Measurements from ENCODE around the gene NUP210L.
"Not testable (repeated sequence)": the region's sequence is repeated elsewhere in the genome, so short reads cannot be mapped to it uniquely, and the experiment has no call there.

NUP210L gene

DNA sequence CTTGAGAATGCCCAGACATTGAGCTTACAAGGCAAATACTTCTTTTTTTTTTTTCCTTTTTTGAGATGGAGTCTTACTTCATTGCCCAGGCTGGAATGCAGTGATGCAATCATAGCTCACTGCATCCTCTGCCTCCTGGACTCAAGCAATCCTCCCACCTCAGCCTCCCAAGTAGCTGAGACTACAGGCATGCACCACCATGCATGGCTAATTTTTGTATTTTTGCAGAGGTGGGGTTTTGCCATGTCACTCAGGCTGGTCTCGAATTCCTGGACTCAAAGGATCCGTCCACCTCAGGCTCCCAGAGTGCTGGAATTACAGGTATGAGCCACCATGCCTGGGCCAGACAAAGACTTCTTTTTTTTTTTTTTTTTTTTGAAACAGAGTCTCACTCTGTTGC is 79.1 kb downstream of the NUP210L start:
- TF ChIP-seq ZFX (IDR thresholded peaks at IDR 0.05) = no peak
- TF ChIP-seq, protein P1, sequence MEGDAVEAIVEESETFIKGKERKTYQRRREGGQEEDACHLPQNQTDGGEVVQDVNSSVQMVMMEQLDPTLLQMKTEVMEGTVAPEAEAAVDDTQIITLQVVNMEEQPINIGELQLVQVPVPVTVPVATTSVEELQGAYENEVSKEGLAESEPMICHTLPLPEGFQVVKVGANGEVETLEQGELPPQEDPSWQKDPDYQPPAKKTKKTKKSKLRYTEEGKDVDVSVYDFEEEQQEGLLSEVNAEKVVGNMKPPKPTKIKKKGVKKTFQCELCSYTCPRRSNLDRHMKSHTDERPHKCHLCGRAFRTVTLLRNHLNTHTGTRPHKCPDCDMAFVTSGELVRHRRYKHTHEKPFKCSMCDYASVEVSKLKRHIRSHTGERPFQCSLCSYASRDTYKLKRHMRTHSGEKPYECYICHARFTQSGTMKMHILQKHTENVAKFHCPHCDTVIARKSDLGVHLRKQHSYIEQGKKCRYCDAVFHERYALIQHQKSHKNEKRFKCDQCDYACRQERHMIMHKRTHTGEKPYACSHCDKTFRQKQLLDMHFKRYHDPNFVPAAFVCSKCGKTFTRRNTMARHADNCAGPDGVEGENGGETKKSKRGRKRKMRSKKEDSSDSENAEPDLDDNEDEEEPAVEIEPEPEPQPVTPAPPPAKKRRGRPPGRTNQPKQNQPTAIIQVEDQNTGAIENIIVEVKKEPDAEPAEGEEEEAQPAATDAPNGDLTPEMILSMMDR (conservative IDR thresholded peaks at IDR 0.05) = no peak
- H3K27ac ChIP-seq = no peak overlapping the region

DNA sequence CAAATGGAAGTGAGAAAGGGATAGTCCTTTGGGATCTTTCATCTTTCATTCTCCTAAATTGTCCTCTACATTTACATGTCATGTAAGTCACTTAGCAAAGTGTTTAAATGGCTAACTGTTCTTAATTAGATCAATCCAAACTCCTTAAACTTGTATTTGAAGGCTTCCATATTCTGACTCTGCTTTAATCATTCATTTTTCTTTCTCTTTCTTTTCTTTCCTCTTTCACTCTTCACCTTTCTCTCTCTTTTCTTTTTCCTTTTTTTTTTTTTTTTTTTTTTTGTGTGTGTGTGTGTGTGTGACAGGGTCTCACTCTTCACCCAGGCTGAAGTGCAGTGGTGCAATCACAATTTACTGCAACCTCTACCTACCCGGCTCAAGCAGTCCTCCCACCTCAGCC is 92.6 kb downstream of the NUP210L start:
- TF ChIP-seq ZFX (IDR thresholded peaks at IDR 0.05) = no peak
- TF ChIP-seq, protein P1 (conservative IDR thresholded peaks at IDR 0.05) = no peak
- no peak overlapping the region for H3K27ac ChIP-seq

DNA sequence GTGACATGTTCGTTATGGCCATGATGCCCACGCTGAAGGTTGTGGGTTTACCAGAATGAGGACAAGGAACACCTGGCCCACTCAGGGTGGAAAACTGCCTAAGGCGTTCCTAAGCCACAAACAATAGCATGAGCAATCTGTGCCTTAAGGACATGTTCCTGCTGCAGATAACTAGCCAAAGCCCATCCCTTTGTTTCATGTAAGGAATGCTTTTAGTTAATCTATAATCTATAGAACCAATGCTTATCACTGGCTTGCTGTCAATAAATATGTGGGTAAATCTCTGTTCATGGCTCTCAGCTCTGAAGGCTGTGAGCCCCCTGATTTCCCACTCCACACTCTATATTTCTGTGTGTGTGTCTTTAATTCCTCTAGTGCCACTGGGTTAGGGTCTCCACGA is 107.4 kb downstream of the NUP210L start:
- not testable (repeated sequence) for H3K27ac ChIP-seq

DNA sequence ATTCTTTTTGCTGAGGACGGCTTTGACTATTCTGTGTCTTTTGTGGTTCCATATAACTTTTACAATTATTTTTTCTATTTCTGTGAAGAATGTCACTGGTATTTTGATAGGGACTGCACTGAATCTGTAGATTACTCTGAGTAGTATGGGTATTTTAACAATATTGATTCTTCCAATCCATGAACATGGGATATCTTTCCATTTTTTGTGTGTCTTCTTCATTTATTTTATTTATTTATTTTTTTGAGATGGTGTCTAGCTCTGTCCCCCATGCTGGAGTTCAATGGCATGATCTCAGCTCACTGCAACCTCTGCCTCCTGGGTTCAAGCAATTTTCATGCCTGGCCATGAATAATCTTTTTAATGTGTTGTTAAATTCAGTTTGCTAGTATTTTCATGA is 121.2 kb downstream of the NUP210L start:
- not testable (repeated sequence) for H3K27ac ChIP-seq

DNA sequence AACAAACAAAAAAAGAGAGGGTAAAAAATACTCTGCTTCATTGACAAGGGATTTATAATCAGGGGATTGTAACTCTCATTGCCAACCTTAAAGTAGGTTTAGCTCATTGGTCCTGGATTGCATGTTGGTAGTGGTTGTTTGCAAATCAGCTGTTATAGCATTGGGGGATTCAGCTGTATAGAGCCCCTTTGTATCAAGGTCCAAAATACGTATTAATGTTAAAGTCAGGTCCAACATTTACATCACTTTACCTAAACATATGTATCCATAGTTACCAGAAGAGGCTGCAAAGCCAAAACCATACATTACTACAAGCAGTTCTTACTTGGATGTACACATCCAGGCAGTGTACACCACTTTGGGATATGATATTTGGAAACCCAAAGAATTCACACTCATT is 134.9 kb downstream of the NUP210L start:
- TF ChIP-seq, protein P1 (conservative IDR thresholded peaks at IDR 0.05) = no peak
- TF ChIP-seq ZFX (IDR thresholded peaks at IDR 0.05) = no peak
- no peak overlapping the region for H3K27ac ChIP-seq

DNA sequence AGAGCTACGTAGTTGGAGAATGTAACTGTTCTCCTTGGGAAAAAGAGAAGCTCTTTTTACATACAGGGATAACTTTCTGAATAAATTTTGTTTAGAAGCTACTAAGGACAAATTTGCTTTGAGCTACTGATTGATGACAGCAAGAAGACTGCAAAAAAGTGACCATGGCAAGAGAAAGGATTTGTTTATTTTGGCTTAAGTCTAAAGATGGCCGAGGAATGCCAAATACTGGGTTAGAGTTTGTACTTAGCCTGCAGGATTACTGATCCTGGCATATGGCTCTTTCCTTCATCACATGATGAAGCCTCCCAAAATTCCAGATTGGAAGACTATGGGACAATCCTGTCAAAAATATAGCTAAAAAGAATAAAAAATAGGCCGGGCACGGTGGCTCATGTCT is 135.6 kb downstream of the NUP210L start:
- no peak for TF ChIP-seq ZFX (IDR thresholded peaks at IDR 0.05)
- TF ChIP-seq, protein P1 (conservative IDR thresholded peaks at IDR 0.05) = no peak
- no peak overlapping the region for H3K27ac ChIP-seq

DNA sequence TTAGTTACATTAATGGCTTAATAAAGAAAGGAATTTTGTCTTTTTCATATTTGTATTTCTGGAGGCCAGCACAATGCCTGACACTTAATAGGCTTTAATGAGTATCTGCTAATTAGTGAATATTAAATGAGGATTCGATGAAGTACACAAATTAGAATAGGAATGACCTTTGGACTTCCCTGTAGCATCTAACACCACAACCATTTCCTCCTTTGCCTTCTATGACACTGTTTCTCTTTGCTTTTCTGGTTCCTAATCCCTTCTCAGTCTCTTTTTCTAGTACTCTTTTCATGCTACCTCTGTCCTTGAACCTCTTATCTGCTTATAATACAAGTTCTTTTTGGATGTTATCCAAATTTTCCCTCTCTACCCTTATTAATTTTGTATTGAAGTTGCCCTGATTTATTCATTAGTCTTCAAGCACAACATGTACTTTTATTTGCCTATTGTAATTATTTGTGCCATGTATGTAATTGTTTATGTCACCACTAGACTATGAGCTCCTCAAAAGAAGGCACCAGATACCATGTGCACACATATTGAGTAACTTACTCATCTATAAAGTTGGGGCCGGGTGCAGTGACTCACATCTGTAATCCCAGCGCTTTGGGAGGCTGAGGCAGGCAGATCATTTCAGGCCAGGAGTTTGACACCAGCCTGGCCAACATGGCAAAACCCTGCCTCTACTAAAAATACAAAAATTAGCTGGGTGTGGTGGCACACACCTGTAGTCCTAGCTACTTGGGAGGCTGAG is 140.5 kb downstream of the NUP210L start:
- TF ChIP-seq ZFX (IDR thresholded peaks at IDR 0.05) = no peak
- TF ChIP-seq, protein P1 (conservative IDR thresholded peaks at IDR 0.05) = no peak
- H3K27ac ChIP-seq = no peak overlapping the region

DNA sequence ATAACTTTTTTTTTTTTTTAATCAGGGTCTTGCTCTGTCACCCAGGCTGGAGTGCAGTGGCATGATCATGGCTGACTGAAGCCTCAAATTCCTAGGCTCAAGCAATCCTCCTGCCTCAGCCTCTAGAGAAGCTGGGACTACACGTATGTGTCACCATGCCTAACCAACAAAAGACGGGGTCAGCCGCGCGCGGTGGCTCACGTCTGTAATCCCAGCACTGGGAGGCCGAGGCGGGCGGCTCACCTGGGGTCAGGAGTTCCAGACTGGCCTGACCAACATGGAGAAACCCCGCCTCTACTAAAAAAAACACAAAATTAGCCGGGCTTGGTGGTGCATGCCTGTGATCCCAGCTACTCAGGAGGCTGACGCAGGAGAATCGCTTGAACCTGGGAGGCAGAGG is 142.3 kb downstream of the NUP210L start:
- H3K27ac ChIP-seq = not testable (repeated sequence)

DNA sequence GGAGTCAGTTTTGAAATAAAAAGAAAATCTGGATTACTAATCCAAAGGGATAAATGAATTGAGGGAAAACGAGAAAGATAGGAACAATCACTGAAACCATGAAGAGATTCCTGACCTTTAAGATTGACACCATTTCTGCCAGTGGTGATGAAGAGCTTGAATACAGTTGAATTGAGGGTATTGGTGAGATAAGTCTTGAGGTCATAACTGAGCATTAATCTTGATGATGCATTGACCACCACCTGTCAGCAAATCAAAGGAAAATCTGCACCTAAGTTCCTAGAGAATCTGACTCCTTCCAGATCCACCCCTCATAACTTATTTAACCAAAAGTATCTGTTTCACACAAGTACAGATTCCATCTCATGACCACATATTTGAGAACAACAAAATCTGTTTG is 142.7 kb downstream of the NUP210L start:
- H3K27ac ChIP-seq = no peak overlapping the region
- no peak for TF ChIP-seq ZFX (IDR thresholded peaks at IDR 0.05)

DNA sequence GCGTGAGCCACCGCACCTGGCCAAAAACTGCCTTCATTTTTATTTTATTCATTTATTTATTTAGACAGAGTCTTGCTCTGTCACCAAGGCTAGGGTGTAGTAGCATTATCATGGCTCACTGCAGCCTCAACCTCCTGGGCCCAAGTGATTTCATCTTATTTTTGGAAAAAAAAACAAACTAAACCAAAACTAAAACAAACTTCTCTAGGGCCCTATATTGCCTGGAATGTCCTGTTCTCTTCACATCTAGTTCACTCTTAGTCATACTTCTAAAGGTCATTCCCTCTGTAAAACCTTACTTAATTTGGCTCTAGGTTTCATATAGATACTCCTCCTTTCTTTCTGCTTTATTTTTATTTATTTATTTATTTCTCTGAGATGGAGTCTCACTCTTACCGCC is 148.7 kb downstream of the NUP210L start:
- TF ChIP-seq, protein P1 (conservative IDR thresholded peaks at IDR 0.05) = no peak
- no peak for TF ChIP-seq ZFX (IDR thresholded peaks at IDR 0.05)

More for the DNA sequence above, 148.7 kb downstream of the NUP210L start:
- no peak overlapping the region for H3K27ac ChIP-seq

Measured in C4-2B (cell line).